Dermis blood vessel endothelial cell (primary cell): ENCODE results near the gene WWOX. TPM values are rescaled to one million over a fixed set of nuclear protein-coding genes. Genes with fewer than 3 reads are reported as not detected.
"Not testable (repeated sequence)": the region's sequence is repeated elsewhere in the genome, so short reads cannot be mapped to it uniquely, and the experiment has no call there.

Experiments
- DNase-seq: peaks from one replicate; pipeline ENCODE4 v3.0.0; 2010
- total RNA-seq: library from RNA; depleted of rRNA; stranded (reverse); fragments of >200 nt; gene quantifications from 2 replicates; pipeline ENCODE4 v1.2.3, GENCODE V29; 2014

Gene WWOX
- total RNA-seq, 1 donor from 2014 or later = 14.5 TPM

GRCh38 chr16:78505544-78506366, 406.3 kb downstream of the WWOX start:
- no peak for DNase-seq

DNA sequence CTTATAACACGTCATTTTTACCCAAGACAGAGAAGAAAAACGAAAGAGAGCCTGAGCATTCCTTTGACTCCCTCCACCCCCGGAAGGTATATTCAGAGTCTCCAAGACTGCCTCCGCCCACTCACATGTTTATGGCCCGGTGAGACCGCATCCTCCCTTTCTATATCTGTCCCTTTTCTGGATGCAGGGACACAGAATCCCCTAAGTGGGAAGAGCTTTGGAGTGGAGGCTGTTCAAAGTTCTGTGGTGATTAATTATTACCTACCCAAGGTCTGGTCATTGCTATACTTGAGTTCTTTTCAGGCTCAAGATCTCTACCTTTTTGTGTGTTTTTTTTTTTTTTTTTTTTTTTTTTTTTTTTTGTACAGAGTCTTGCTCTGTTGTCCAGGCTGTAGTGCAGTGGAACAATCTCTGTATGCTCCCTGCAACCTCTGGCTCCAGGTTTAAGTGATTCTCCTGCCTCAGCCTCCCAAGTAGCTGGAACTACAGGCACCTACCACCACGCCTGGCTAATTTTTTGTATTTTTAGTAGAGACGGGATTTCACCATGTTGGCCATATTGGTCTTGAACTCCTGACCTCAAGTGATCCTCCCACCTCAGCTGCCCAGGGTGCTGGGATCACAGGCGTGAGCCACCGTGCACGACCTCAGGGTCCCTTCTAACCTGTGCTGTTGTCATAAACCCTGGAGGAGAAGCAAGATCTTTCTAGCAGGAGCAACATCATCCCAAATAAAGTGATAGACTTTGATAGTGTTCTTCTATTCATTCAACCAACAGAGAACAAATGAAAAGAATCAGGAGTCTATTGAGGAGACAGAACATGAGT, 407.1 kb downstream of the WWOX start:
- no peak for DNase-seq

GRCh38 chr16:78507576-78507975, 408.1 kb downstream of the WWOX start:
- DNase-seq = no peak

- no peak for DNase-seq
These were observed 410.5 kb downstream of the WWOX start for GRCh38 chr16:78509965-78510364.

- DNase-seq = no peak
These were observed 411.0 kb downstream of the WWOX start for GRCh38 chr16:78510496-78510895.

DNA sequence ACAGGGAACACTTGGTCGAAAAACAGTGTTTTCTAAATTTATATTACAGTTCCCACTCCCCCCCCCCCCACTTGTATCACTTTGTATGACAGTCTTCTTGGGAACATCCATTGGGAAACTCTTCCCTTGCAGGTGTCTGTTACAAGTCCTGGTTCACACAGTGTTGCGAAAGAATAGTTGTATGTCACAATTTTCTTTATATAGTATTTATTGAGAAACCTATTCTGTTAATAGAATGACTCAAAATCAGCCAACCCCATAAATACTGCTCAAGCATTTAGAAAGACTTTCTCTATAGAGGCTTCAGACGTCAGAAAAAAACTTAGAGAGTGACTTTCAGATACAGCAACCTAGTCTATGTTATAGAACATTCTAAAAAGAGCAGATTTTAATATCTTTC, 414.4 kb downstream of the WWOX start:
- no peak for DNase-seq

- not testable (repeated sequence) for DNase-seq
These were observed 415.4 kb downstream of the WWOX start for GRCh38 chr16:78514888-78515287.

GRCh38 chr16:78515421-78515820, 416.0 kb downstream of the WWOX start:
- DNase-seq = no peak

DNA sequence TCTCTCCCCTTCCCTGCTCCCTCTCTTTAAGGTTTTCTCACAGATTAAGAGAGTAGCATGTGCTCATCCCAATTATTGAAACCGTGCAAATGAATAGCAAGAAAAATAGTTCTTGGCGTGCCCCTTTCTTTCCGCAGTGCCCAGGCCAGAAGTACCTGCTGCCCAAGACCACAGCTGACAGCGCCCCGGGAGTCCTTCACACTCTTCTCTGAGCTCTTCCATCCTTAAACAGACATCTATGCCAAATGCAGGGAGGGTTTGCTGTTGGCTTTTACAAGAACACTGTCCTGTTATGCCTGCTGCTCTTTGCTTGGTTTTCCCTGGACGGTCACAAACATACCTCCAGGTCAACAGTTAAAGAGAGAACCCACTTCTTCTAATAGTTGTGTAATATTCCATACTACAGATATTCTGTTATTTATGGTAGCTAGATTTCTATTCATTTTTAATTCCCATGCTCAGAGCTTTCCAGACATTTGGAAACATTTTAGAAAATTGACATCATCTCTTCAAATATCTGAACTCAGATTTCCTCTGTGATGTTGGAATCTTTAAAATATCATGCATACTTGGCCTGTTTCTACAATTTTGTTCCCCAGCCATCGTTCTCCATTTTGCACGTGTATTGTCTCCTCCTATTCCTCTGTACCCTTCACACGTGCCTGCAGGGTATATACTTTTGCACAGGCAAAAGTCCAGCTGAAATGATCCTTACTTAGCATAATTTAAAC, 416.7 kb downstream of the WWOX start:
- no peak for DNase-seq

- DNase-seq = no peak
These were observed 420.4 kb downstream of the WWOX start for GRCh38 chr16:78519896-78520295.

GRCh38 chr16:78520470-78520869, 421.0 kb downstream of the WWOX start:
- no peak for DNase-seq

- DNase-seq = no peak
These were observed 422.9 kb downstream of the WWOX start for GRCh38 chr16:78522327-78522726.

DNA sequence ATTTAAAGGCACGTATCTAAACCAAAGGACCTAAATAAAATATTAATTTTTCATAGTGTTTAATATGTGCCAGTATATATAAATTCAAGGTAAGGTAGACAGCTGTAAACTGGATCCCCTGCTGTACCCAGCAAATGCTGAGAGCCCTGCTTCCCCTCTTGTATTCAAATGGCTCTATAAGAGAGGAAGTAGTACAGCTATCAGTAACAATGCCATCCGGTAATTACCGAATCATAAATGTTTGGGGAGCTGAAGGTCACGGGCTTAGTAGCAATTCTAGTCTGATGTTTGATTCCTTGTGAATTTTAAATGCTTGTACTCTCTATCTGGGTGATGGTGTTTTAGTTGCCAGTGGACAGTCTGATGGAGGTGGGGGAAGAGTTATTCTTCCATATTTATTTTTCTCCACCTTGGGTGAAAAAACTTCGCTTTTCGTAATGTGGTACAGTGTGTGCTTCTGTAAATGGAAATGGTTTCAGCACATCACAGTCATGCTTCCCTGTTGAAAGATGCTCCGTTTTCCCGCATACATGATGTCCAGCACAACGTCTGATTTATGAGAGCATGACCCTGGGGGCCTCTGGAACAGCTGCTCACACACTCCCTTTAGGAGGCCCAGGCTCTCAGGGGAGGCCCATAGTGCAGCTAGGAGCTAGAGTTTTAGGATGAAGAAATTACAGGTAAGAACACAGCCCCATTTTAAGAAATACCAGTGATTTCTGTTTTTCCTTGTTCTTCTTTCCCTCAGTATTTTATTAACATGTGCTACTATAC, 423.9 kb downstream of the WWOX start:
- DNase-seq = no peak

DNA sequence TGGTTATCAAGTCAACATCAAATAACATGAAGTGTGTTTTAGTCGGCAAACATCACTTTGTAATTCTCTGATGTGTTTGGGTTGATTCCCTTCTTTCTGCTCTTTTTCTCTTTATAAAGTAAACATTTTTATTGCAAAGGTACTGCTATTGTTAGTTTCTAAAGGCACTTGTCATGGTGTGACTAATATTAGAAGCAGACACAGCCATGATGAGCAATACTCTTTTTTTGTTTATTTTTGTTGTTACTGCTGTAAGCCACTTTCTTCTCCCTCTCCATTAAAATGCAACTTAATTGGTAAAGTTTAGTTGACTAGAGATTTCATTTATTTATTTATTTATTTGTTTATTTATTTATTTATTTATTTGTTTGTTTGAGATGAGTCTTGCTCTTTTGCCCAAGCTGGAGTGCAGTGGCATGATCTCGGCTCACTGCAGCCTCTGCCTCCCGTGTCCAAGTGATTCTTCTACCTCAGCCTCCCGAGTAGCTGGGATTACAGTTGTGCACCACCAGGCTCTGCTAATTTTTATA, 424.7 kb downstream of the WWOX start:
- DNase-seq = no peak

- DNase-seq = no peak
These were observed 428.8 kb downstream of the WWOX start for GRCh38 chr16:78528265-78528664.

DNA sequence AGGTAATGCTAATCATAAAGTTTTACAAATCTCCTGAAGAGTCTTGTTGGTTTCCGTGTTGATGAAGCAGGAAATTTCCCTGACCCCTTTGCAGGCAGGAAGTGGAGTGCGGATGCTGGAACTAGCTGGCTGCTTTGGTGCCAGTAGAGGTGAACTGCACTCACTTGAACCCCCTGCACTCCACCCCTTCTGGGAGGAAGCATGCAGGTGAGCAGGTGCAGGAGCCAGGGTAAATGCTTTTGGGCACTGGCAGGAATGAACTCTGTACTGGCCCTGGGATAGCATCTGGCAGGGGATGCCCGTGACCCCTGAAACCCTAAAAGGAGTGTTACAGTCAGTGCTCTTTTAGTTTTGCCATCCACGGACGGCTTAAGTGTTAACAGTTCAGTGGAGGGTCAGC, 430.4 kb downstream of the WWOX start:
- no peak for DNase-seq

DNA sequence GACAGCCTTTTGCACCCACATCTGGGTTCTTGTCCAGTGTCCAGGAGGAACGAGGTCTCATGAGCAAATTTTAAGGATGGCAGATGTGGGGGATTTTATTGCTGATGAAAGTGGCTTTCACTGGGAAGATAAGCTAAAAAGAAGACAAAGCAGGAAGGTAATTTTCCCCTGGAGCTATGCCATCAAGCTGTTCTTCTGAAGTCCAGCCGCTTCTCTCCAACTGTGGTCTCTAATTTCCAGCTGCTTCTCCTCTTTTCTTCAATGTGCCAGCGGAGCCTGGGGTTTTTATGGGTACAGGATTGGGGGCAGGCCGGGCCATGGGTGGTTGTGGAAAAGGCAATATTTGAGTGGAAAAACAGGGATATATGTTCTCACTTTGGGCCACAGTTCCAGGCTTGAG, 430.8 kb downstream of the WWOX start:
- no peak for DNase-seq

DNA sequence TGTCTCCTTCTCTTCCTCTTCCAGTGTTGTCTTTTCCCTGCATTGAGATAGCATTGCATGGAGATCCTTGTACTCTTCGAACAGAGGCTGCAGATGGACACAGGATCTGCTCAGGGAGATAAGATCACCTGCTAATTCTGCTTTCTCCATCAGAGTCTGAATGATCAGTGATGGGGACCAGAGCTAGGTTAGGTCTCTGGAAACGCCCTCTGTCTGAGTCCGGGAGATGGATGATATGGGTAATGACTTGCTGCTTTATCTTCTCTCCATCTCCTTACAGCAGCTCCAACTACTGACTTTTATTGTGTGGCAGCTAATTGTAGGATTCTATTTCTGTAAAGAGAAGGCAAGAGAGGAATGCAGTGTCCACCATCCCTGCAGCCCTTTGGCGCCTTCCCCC, 435.6 kb downstream of the WWOX start:
- DNase-seq = no peak

GRCh38 chr16:78537511-78537910, 438.1 kb downstream of the WWOX start:
- no peak for DNase-seq

DNA sequence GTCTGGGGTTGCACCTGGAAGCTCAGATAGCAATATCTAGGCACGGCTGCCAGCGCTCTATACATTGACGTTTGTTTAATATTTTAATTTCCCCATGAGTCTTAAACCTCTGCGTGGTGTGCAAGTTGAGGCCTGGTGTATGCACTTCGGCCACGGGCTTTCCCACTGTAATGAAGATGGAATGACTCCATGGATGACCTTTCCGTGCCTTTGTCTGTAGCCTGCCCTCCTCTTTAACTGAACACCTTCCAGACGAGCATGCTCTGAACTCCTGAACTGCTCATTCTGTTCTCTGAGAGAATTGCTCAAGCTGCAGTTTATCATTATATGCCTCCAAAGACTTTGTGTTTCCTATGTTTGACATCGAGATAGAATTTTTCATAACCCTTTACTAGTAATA, 438.8 kb downstream of the WWOX start:
- no peak for DNase-seq

GRCh38 chr16:78538919-78539318, 439.5 kb downstream of the WWOX start:
- no peak for DNase-seq

DNA sequence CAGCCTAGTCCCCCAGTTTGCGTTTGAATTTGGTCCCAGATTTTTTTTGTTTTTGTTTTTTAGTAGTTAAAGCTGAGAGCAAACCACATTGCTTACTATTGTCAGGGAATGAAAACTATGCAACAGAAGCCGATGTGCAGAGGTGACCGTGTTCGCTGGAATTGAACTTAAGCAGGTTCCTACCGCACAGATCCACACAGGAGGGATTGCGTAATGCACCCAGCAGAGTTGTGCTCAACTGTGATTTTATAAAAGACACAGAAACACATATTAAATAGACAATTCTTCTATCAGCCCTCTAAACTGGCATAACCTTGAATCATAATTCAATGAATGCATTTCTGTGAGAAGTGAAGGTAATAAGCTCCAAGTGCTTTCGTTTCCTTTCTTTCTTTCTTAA, 443.0 kb downstream of the WWOX start:
- no peak for DNase-seq
